Stomach (tissue), 9 donors: ENCODE measurements around the gene ABCB9. TPM values are rescaled to one million over a fixed set of nuclear protein-coding genes. Genes with fewer than 3 reads are reported as not detected.
A peak's percentile ranks its signal among the peaks of the same experiment; 100 is the strongest.

Experiments used
- DNase-seq, 2 donors: peaks; one replicate each; pipeline versions ENCODE4 v3.0.0 to v3.0.0-alpha.2; 2013 to 2019
- H3K27ac ChIP-seq, 5 donors: fragments of 200-600 bp in 4 of 5; sonication (generic) in 4 of 5; one replicate each; pipeline ENCODE4 v1.5.1; 2013 to 2019; ENCODE audit warnings: mild to moderate bottlenecking in 1 of 5, moderate library complexity in 1 of 5
- H3K27me3 ChIP-seq, 3 donors: fragments of 200-600 bp; sonication (generic); one replicate each; pipeline ENCODE4 v1.5.1; 2017 to 2019; ENCODE audit warnings: mixed run types in 1 of 3
- H3K36me3 ChIP-seq, 4 donors: fragments of 200-600 bp; sonication (generic); 1 replicate in 3 of 4; 2 replicates in 1 of 4; pipeline ENCODE4 v1.5.1; 2016 to 2019
- H3K4me1 ChIP-seq, 4 donors: fragments of 200-600 bp; sonication (generic); one replicate each; pipeline ENCODE4 v1.5.1; 2016 to 2019
- H3K4me3 ChIP-seq, 4 donors: fragments of 200-600 bp; sonication (generic) in 3 of 4; one replicate each; pipeline ENCODE4 v1.5.1; 2016 to 2019; ENCODE audit warnings: mild to moderate bottlenecking in 1 of 4
- H3K9me3 ChIP-seq, 4 donors: fragments of 200-600 bp; sonication (generic); one replicate each; pipeline ENCODE4 v1.5.1; 2016 to 2019
- CTCF ChIP-seq, 7 experiments: fragments of 450-650 bp in 4 of 7; fragments of 200-600 bp in 3 of 7; sonication (generic) in 3 of 7; IDR thresholded peaks; one replicate each; pipeline ENCODE4 v1.5.1; 2016 to 2019; ENCODE audit warnings: antibody characterized with exemption in 7 of 7, control low read depth in 2 of 7, mild to moderate bottlenecking in 1 of 7
- EP300 ChIP-seq: sonication (generic); formaldehyde crosslinking; IDR thresholded peaks from one replicate; pipeline ENCODE4 v1.6.1; 2017; ENCODE audit warnings: antibody characterized with exemption
- POLR2A ChIP-seq, 4 donors: fragments of 450-650 bp; IDR thresholded peaks; one replicate each; pipeline ENCODE4 v1.6.1; 2016; ENCODE audit warnings: antibody characterized with exemption in 4 of 4, control low read depth in 2 of 4, mild to moderate bottlenecking in 1 of 4, moderate library complexity in 1 of 4
- POLR2AphosphoS5 ChIP-seq, 3 donors: sonication (generic); formaldehyde crosslinking; IDR thresholded peaks; one replicate each; pipeline ENCODE4 v1.6.1; 2016; ENCODE audit warnings: antibody characterized with exemption in 3 of 3
- WGBS, 5 donors: extraction: QIAGEN DNeasy Blood & Tissue Kit in 3 of 5; methylation state at CpG; one replicate each; pipeline versions ENCODE4 v1.1.5 to v1.1.7; 2013 to 2018; 5-methylcytosine and 5-hydroxymethylcytosine counted together
- intact Hi-C: fragments of 100-400 bp; cut with DNase I; formaldehyde crosslinking; loops from one replicate; pipeline ENCODE4 v1.15.1; 2023; ENCODE audit warnings: low total_unique reads
- polyA plus RNA-seq, 3 donors: library from polyadenylated mRNA; stranded (reverse); fragments of 200-250 nt; gene quantifications; one replicate each; pipeline ENCODE4 v1.2.3, GENCODE V29; 2013
- total RNA-seq, 5 donors: library from RNA; depleted of rRNA; stranded (reverse); fragments of >200 nt; gene quantifications; one replicate each; pipeline versions ENCODE4 v1.1.0 to v1.2.3, GENCODE V29; 2014 to 2016
- donor health status: healthy with polysubstance abuse.
- donor health status: Bipolar disorder and iron deficiency.
- donor health status: healthy.

Gene ABCB9
- total and polyA plus RNA-seq, 8 donors: 1.2 to 29.5 (median 2.2) TPM; not detected in 1

- intact Hi-C loops: loop anchor here (10.0 kb wide), 1 partner anchor 249 kb away; the partner anchor contains the start of genes MPHOSPH9 and MTRFR
- WGBS, 5 donors: 75 to 91% (median 88%) methylated on average over 20 to 45 of the region's 45 CpGs
- no peaks in the 10 kb centered on the region for H3K9me3 ChIP-seq
- H3K4me3 ChIP-seq: no peak overlapping the region
- H3K27me3 ChIP-seq: no peaks in the 10 kb centered on the region
- TF ChIP-seq POLR2AphosphoS5 (IDR thresholded peaks at IDR 0.05) (no peak), EP300 (no peak), POLR2A (IDR thresholded peaks at IDR 0.05) (no peak), CTCF (IDR thresholded peaks at IDR 0.05) (no peak)
- H3K36me3 ChIP-seq: peaks cover 13 to 71% (median 63%) of the 10 kb centered on the region in 4 donors
- no peak for DNase-seq
- peak overlapping the region in 4 of 5 donors; percentile 72 to 93 (median 91) for H3K27ac ChIP-seq
- peaks cover 40 to 48% (median 44%) of the 10 kb centered on the region in 4 donors for H3K4me1 ChIP-seq
Observed at GRCh38 chr12:122985338-122986257, 19.3 kb upstream of the ABCB9 start.

DNA sequence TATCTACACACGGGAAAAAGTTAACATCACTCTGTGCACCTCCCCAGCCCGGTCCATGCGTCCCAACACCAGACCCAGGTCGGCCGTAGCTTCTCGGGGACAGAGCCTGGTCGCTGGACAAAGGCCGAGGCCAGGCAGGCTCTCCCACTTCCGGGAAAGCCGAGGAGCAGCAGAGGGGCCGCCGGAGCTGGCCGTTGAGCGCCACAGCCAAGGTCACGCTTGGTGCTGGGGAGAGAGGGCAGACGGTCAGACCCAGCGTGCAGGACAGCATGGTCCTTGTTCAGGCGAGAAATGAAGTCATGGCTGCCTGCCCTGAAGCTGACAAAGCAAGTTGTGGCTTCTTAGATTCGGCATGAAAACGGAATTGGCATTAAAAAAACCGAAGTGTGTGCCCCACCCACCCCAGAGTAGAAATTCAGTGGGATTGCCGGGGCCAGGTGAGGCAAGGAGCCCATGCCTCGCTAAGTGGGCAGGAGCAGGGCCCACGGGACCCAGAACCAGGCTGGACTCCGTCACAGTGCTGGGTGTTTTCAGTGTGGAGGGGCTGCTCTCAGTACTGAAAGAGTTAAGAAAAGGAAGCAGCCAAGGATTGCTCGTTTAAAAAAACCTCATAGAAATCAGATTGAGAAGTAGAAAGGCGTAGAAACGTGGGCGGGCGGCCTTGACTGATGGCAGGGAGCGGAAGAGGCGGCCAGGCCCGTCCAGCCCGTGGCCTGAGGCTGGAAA lies 18.5 kb upstream of the ABCB9 start:
- 16 to 38% (median 33%) methylated on average over 23 to 34 of the region's 34 CpGs for WGBS, 5 donors
- peak in 1 of 2 donors; percentile 65 for DNase-seq
- peaks cover 8 to 62% (median 55%) of the 10 kb centered on the region in 4 donors for H3K36me3 ChIP-seq
- peaks cover 45 to 52% (median 49%) of the 10 kb centered on the region in 4 donors for H3K4me1 ChIP-seq
- TF ChIP-seq CTCF (IDR thresholded peaks at IDR 0.05) (no peak), POLR2AphosphoS5 (IDR thresholded peaks at IDR 0.05) (no peak), EP300 (no peak), POLR2A (IDR thresholded peaks at IDR 0.05) (no peak)
- intact Hi-C loops: loop anchor here (10.0 kb wide), 1 partner anchor 250 kb away; the partner anchor contains the start of genes MPHOSPH9 and MTRFR
- peak overlapping the region; percentile 49 to 93 (median 90) for H3K27ac ChIP-seq
- H3K9me3 ChIP-seq: no peaks in the 10 kb centered on the region
- H3K4me3 ChIP-seq: peak overlapping the region in 1 of 4 donors; percentile 3
- H3K27me3 ChIP-seq: no peaks in the 10 kb centered on the region

DNA sequence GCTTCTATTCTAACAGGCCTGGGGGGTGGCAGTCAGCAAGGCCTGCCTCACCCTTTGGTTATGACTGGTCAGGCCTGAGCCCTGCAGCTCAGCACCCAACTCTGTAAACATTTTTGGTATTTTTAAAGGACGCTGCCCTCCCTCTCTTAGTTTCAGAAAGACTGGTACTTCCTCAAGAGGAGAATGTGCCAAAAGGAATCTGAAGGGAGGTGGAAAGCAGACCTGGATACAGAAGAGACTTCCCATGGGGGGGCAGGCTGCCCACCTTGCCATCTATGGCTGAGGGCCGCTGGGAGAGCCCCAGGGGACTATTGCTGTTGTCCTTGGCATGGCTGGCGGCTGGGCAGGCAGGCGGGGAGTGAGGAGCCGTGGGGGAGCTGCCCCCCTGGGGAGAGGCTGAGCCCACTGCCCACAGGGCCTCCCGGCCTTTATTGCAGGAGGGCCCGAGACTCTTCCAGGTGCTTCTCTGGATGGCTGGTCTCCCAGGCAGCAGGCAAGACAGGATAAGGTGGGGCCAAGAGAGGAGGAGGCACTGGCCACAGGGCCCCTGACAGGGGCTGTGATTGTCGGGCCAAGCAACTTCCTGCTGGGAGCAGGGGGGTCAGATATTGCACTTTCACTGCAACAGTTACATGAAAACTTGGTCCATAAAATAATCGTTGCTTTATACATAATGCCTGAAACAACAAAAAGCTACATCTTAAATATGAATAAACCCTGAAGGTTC lies 17.7 kb upstream of the ABCB9 start:
- Histone ChIP-seq H3K27me3 (no peaks in the 10 kb centered on the region), H3K4me3 (peak overlapping the region in 1 of 4 donors; percentile 9), H3K27ac (peak overlapping the region; percentile 42 to 93 (median 90)), H3K9me3 (no peaks in the 10 kb centered on the region), H3K36me3 (peaks cover 8 to 56% (median 48%) of the 10 kb centered on the region in 4 donors), H3K4me1 (peaks cover 53 to 60% (median 58%) of the 10 kb centered on the region in 4 donors)
- peak in 1 of 2 donors; percentile 63 for DNase-seq
- TF ChIP-seq CTCF (IDR thresholded peaks at IDR 0.05): no peak
- no peak for TF ChIP-seq EP300
- no peak for TF ChIP-seq POLR2A (IDR thresholded peaks at IDR 0.05)
- TF ChIP-seq POLR2AphosphoS5 (IDR thresholded peaks at IDR 0.05): no peak
- intact Hi-C loops: loop anchor here (10.0 kb wide), 1 partner anchor 251 kb away; the partner anchor contains the start of genes MPHOSPH9 and MTRFR
- WGBS, 5 donors: 27 to 37% (median 35%) methylated on average over 9 of the region's 9 CpGs
